GM12891 (cell line): ENCODE data around the gene HRG.

Experiments
- POLR2A ChIP-seq: IDR thresholded peaks from 2 replicates; pipeline ENCODE4 v1.6.1; 2011; ENCODE audit warnings: low read depth, low read length, control low read depth
- POLR2AphosphoS5 ChIP-seq: IDR thresholded peaks from 2 replicates; pipeline ENCODE4 v1.6.1; 2011; ENCODE audit warnings: low read depth, low read length, control low read depth
- SPI1 ChIP-seq: IDR thresholded peaks from 2 replicates; pipeline ENCODE4 v1.6.1; 2011; ENCODE audit warnings: low read depth, low read length, control low read depth
- TAF1 ChIP-seq: IDR thresholded peaks from 2 replicates; pipeline ENCODE4 v1.6.1; 2011; ENCODE audit warnings: low read depth, low read length, control low read depth

- no peak for TF ChIP-seq TAF1
- no peak for TF ChIP-seq POLR2A
- TF ChIP-seq POLR2AphosphoS5 = no peak
- no peak for TF ChIP-seq SPI1
Measured at GRCh38 chr3:186628756-186629155, 37.1 kb upstream of the HRG start.
